HepG2 (cell line): Measurements from ENCODE around the gene SPTAN1. TPM values are rescaled to one million over a fixed set of nuclear protein-coding genes. Genes with fewer than 3 reads are reported as not detected.

Experiments used
- CC2D1A ChIP-seq: sonication (generic); formaldehyde crosslinking; IDR thresholded peaks from 2 replicates; pipeline ENCODE4 v1.8.1; 2023; ENCODE audit warnings: mild to moderate bottlenecking, missing genetic modification reagents
- DBP ChIP-seq: sonication (generic); formaldehyde crosslinking; IDR thresholded peaks from 2 replicates; pipeline ENCODE4 v1.4.0; 2020; ENCODE audit warnings: missing genetic modification reagents; ENCODE audit errors: not compliant biosample characterization
- IKZF4 ChIP-seq: sonication (generic); formaldehyde crosslinking; IDR thresholded peaks from 2 replicates; pipeline ENCODE4 v1.5.1; 2020; ENCODE audit warnings: borderline replicate concordance, mild to moderate bottlenecking, low read depth, missing genetic modification reagents; ENCODE audit errors: not compliant biosample characterization
- MXI1 ChIP-seq: IDR thresholded peaks from 3 replicates; pipeline ENCODE4 v1.6.1; 2012; ENCODE audit warnings: low read depth, low read length, inconsistent platforms, borderline replicate concordance
- NRL ChIP-seq: sonication (generic); formaldehyde crosslinking; IDR thresholded peaks from 2 replicates; pipeline ENCODE4 v1.5.0; 2020; ENCODE audit warnings: missing genetic modification reagents, mild to moderate bottlenecking, moderate library complexity, borderline replicate concordance
- PHF8 ChIP-seq: sonication (generic); formaldehyde crosslinking; IDR thresholded peaks from 2 replicates; pipeline ENCODE4 v1.5.0; 2020; ENCODE audit warnings: missing genetic modification reagents
- SKI ChIP-seq: fragments of 450-650 bp; IDR thresholded peaks from one replicate; pipeline ENCODE4 v1.6.1; 2018; ENCODE audit warnings: mild to moderate bottlenecking; ENCODE audit not compliant: partially characterized antibody
- SMC3 ChIP-seq: IDR thresholded peaks from 2 replicates; pipeline ENCODE4 v1.6.1; 2011; ENCODE audit warnings: low read length, improper control_type of control experiment
- SOX6 ChIP-seq, 2 experiments: fragments of 450-650 bp in 1 of 2; sonication (generic) in 1 of 2; formaldehyde crosslinking in 1 of 2; IDR thresholded peaks; 2 replicates each; pipeline versions ENCODE4 v1.4.0 to v1.6.1; 2017 to 2020; ENCODE audit warnings: antibody characterized with exemption in 1 of 2, mild to moderate bottlenecking in 1 of 2, missing genetic modification reagents in 1 of 2
- STAT5B ChIP-seq: sonication (generic); formaldehyde crosslinking; IDR thresholded peaks from 2 replicates; pipeline ENCODE4 v1.4.0; 2020; ENCODE audit warnings: missing genetic modification reagents
- TBX3 ChIP-seq: fragments of 450-650 bp; IDR thresholded peaks from 2 replicates; pipeline ENCODE4 v1.6.1; 2017; ENCODE audit warnings: antibody characterized with exemption, mild to moderate bottlenecking, inconsistent platforms, borderline replicate concordance
- ZBTB1 ChIP-seq: sonication (generic); formaldehyde crosslinking; IDR thresholded peaks from 2 replicates; pipeline ENCODE4 v1.4.0; 2020; ENCODE audit warnings: missing genetic modification reagents, borderline replicate concordance
- ZEB1 ChIP-seq: IDR thresholded peaks from 2 replicates; pipeline ENCODE4 v1.6.1; 2012; ENCODE audit warnings: mild to moderate bottlenecking, low read depth, inconsistent platforms; ENCODE audit not compliant: insufficient replicate concordance
- ZMAT3 ChIP-seq: sonication (generic); formaldehyde crosslinking; conservative IDR thresholded peaks from 2 replicates; pipeline ENCODE4 v1.7.0; 2021; ENCODE audit warnings: missing genetic modification reagents
- ZMYM3 ChIP-seq: sonication (generic); formaldehyde crosslinking; IDR thresholded peaks from 2 replicates; pipeline ENCODE4 v1.5.1; 2020; ENCODE audit warnings: mild to moderate bottlenecking, missing genetic modification reagents
- ZNF160 ChIP-seq: sonication (generic); formaldehyde crosslinking; IDR thresholded peaks from 2 replicates; pipeline ENCODE4 v1.8.0; 2022; ENCODE audit warnings: mild to moderate bottlenecking, inconsistent platforms, missing genetic modification reagents
- ZNF274 ChIP-seq: sonication (generic); formaldehyde crosslinking; IDR thresholded peaks from 2 replicates; pipeline ENCODE4 v1.5.1; 2020; ENCODE audit warnings: mild to moderate bottlenecking, missing genetic modification reagents
- ZNF326 ChIP-seq: sonication (generic); formaldehyde crosslinking; IDR thresholded peaks from 2 replicates; pipeline ENCODE4 v1.4.0; 2020; ENCODE audit warnings: missing genetic modification reagents, borderline replicate concordance
- ZNF460 ChIP-seq: sonication (generic); formaldehyde crosslinking; IDR thresholded peaks from 2 replicates; pipeline ENCODE4 v1.5.1; 2020; ENCODE audit warnings: missing genetic modification reagents, mild to moderate bottlenecking, borderline replicate concordance
- ZNF569 ChIP-seq: sonication (generic); formaldehyde crosslinking; IDR thresholded peaks from 2 replicates; pipeline ENCODE4 v1.5.0; 2020; ENCODE audit warnings: mild to moderate bottlenecking, missing genetic modification reagents, moderate library complexity, borderline replicate concordance
- ZNF572 ChIP-seq: sonication (generic); formaldehyde crosslinking; IDR thresholded peaks from 2 replicates; pipeline ENCODE4 v1.5.1; 2020; ENCODE audit warnings: mild to moderate bottlenecking, missing genetic modification reagents
- ZNF724P ChIP-seq: sonication (generic); formaldehyde crosslinking; IDR thresholded peaks from 2 replicates; pipeline ENCODE4 v1.8.0; 2022; ENCODE audit warnings: missing genetic modification reagents, borderline replicate concordance
- ZNF83 ChIP-seq: sonication (generic); formaldehyde crosslinking; IDR thresholded peaks from 2 replicates; pipeline ENCODE4 v1.4.0; 2020; ENCODE audit warnings: missing genetic modification reagents, mild to moderate bottlenecking, borderline replicate concordance
- polyA plus RNA-seq, 8 experiments: library from polyadenylated mRNA; depleted of rRNA in 3 of 8; stranded (reverse) in 7 of 8; unstranded in 1 of 8; fragments of >200 nt; fragmentation: Illumina TruSeq in 4 of 8; extraction: Trizol in 4 of 8; gene quantifications; 2 replicates each; pipeline versions ENCODE4 v1.2.1 to v1.2.3, GENCODE V29; 2011 to 2016; ENCODE audit warnings: low read depth in 4 of 8, missing spikeins in 1 of 8, mixed read lengths in 1 of 8; ENCODE audit not compliant: insufficient read depth in 1 of 8
- total RNA-seq, 5 experiments: library from RNA; depleted of rRNA; stranded (reverse); fragments of >200 nt; fragmentation: Illumina TruSeq; extraction: Trizol; gene quantifications; 2 replicates each; pipeline ENCODE4 v1.2.3, GENCODE V29; 2016; ENCODE audit warnings: low read depth in 1 of 5
- TF ChIP-seq, protein P1 (sequence below): sonication (generic); formaldehyde crosslinking; IDR thresholded peaks from 2 replicates; pipeline ENCODE4 v1.4.0; 2020; ENCODE audit warnings: missing genetic modification reagents
- TF ChIP-seq, protein P2 (sequence below): sonication (generic); formaldehyde crosslinking; IDR thresholded peaks from 2 replicates; pipeline ENCODE4 v1.4.0; 2020; ENCODE audit warnings: missing genetic modification reagents

Gene SPTAN1
- total and polyA plus RNA-seq, 2 of the 13 experiments (the other 11 are each of a cell fraction or from before 2014, with no cell fraction given) = 106 to 111 TPM

GRCh38 chr9:128656416-128657343, 104.3 kb downstream of the SPTAN1 start, which contains the start of gene DYNC2I2 (continued):
- TF ChIP-seq, protein P1, sequence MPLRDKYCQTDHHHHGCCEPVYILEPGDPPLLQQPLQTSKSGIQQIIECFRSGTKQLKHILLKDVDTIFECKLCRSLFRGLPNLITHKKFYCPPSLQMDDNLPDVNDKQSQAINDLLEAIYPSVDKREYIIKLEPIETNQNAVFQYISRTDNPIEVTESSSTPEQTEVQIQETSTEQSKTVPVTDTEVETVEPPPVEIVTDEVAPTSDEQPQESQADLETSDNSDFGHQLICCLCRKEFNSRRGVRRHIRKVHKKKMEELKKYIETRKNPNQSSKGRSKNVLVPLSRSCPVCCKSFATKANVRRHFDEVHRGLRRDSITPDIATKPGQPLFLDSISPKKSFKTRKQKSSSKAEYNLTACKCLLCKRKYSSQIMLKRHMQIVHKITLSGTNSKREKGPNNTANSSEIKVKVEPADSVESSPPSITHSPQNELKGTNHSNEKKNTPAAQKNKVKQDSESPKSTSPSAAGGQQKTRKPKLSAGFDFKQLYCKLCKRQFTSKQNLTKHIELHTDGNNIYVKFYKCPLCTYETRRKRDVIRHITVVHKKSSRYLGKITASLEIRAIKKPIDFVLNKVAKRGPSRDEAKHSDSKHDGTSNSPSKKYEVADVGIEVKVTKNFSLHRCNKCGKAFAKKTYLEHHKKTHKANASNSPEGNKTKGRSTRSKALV (CRISPR knock-in tag) = no peak; the same call in 1 of the 2 replicates
- TF ChIP-seq STAT5B (CRISPR knock-in tag) = no peak
- TF ChIP-seq, protein P2, sequence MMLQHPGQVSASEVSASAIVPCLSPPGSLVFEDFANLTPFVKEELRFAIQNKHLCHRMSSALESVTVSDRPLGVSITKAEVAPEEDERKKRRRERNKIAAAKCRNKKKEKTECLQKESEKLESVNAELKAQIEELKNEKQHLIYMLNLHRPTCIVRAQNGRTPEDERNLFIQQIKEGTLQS (CRISPR knock-in tag) = peak; percentile 20; the same call in 1 of the 2 replicates
- TF ChIP-seq ZNF160 = peak; percentile 28; the same call in 1 of the 2 replicates
- peak; percentile 52; the same call in 1 of the 2 replicates for TF ChIP-seq ZNF83 (CRISPR knock-in tag)
- TF ChIP-seq ZEB1 = no peak
- no peak for TF ChIP-seq ZNF326 (CRISPR knock-in tag)
- TF ChIP-seq SKI = peak; percentile 21
- peak; percentile 51; the same call in 1 of the 2 replicates for TF ChIP-seq TBX3
- TF ChIP-seq ZBTB1 (CRISPR knock-in tag) = no peak
- 0 out of 2 replicates have a peak, but pooled peaks have one; percentile 44 for TF ChIP-seq ZNF569 (CRISPR knock-in tag)
- no peak for TF ChIP-seq ZNF724P (CRISPR knock-in tag)
- peak; percentile 89; the same call in 1 of the 2 replicates for TF ChIP-seq NRL (CRISPR knock-in tag)
- TF ChIP-seq CC2D1A (CRISPR knock-in tag) = no peak
- TF ChIP-seq ZMAT3 = peak; percentile 80
- no peak for TF ChIP-seq ZNF572 (CRISPR knock-in tag)
- no peak for TF ChIP-seq SMC3
- TF ChIP-seq SOX6 (IDR thresholded peaks at IDR 0.05) = no peak
- TF ChIP-seq SOX6 (CRISPR knock-in tag; IDR thresholded peaks at IDR 0.05) = peak; percentile 57
- no peak for TF ChIP-seq ZNF460
- TF ChIP-seq MXI1 = peak; percentile 88; the same call in 2 of the 3 replicates
- no peak for TF ChIP-seq DBP (CRISPR knock-in tag)
- TF ChIP-seq ZNF274 (CRISPR knock-in tag) = peak; percentile 32
- TF ChIP-seq ZMYM3 (CRISPR knock-in tag) = peak; percentile 68; the same call in 1 of the 2 replicates
- peak; percentile 48 for TF ChIP-seq IKZF4 (CRISPR knock-in tag)
- TF ChIP-seq PHF8 (CRISPR knock-in tag) = peak; percentile 83
